ENCODE results near the gene CAMK2B. TPM values are rescaled to one million over a fixed set of nuclear protein-coding genes. Genes with fewer than 3 reads are reported as not detected.

Gene CAMK2B
- total RNA-seq, 4 donors from 2014 or later = 0.89 to 5.1 (median 1.2) TPM

GRCh38 chr7:44325811-44326241 lies 432 bp upstream of the CAMK2B start:
- Histone ChIP-seq H3K4me3 (peak overlapping the region; percentile 47), H3K27me3 (peaks cover 51% of the 10 kb centered on the region), H3K36me3 (no peaks in the 10 kb centered on the region), H3K27ac (no peak overlapping the region), H3K4me1 (peaks cover 10% of the 10 kb centered on the region), H3K9me3 (no peaks in the 10 kb centered on the region)
- no peak for TF ChIP-seq CTCF (IDR thresholded peaks at IDR 0.05)
- TF ChIP-seq EP300 (IDR thresholded peaks at IDR 0.05) = no peak
- no peak for TF ChIP-seq POLR2AphosphoS5 (IDR thresholded peaks at IDR 0.05)
- no peak for TF ChIP-seq POLR2A (IDR thresholded peaks at IDR 0.05)
- no peak for DNase-seq (ENCODE audit: low spot score in 2 of 2)
- WGBS = 7% methylated on average over 13 of the region's 23 CpGs

- H3K9me3 ChIP-seq = no peaks in the 10 kb centered on the region
- TF ChIP-seq POLR2AphosphoS5 (IDR thresholded peaks at IDR 0.05) (no peak), POLR2A (IDR thresholded peaks at IDR 0.05) (no peak), CTCF (IDR thresholded peaks at IDR 0.05) (no peak), EP300 (IDR thresholded peaks at IDR 0.05) (no peak)
- no peak overlapping the region for H3K27ac ChIP-seq
- 39% methylated on average over 18 of the region's 61 CpGs for whole genome bisulfite sequencing
- H3K4me1 ChIP-seq = peaks cover 10% of the 10 kb centered on the region
- DNase-seq (ENCODE audit: low spot score in 2 of 2) = no peak
- no peaks in the 10 kb centered on the region for H3K36me3 ChIP-seq
- H3K4me3 ChIP-seq = peak overlapping the region; percentile 47
- H3K27me3 ChIP-seq = peaks cover 51% of the 10 kb centered on the region
These were observed 753 bp downstream of the CAMK2B start for GRCh38 chr7:44324481-44325200.

GRCh38 chr7:44324204-44324480 lies 1.3 kb downstream of the CAMK2B start:
- Histone ChIP-seq H3K9me3 (no peaks in the 10 kb centered on the region), H3K4me1 (peaks cover 10% of the 10 kb centered on the region), H3K36me3 (no peaks in the 10 kb centered on the region), H3K27ac (no peak overlapping the region), H3K27me3 (peaks cover 51% of the 10 kb centered on the region), H3K4me3 (no peak overlapping the region)
- TF ChIP-seq POLR2A (IDR thresholded peaks at IDR 0.05) = no peak
- no peak for TF ChIP-seq EP300 (IDR thresholded peaks at IDR 0.05)
- no peak for DNase-seq (ENCODE audit: low spot score in 2 of 2)
- WGBS = 41% methylated on average over 9 of the region's 9 CpGs

GRCh38 chr7:44323381-44324203 lies 1.8 kb downstream of the CAMK2B start:
- WGBS = 81% methylated on average over 17 of the region's 17 CpGs
- no peaks in the 10 kb centered on the region for H3K9me3 ChIP-seq
- H3K4me1 ChIP-seq = peaks cover 10% of the 10 kb centered on the region
- no peaks in the 10 kb centered on the region for H3K36me3 ChIP-seq
- TF ChIP-seq CTCF (IDR thresholded peaks at IDR 0.05) = no peak
- TF ChIP-seq POLR2AphosphoS5 (IDR thresholded peaks at IDR 0.05) = no peak
- no peak for TF ChIP-seq EP300 (IDR thresholded peaks at IDR 0.05)
- no peak for TF ChIP-seq POLR2A (IDR thresholded peaks at IDR 0.05)
- H3K27ac ChIP-seq = no peak overlapping the region
- no peak overlapping the region for H3K4me3 ChIP-seq
- no peak for DNase-seq (ENCODE audit: low spot score in 2 of 2)
- peaks cover 51% of the 10 kb centered on the region for H3K27me3 ChIP-seq

- WGBS = 80% methylated on average over 14 of the region's 17 CpGs
These were observed 2.6 kb downstream of the CAMK2B start for GRCh38 chr7:44322631-44323363.

More at GRCh38 chr7:44322631-44323363, 2.6 kb downstream of the CAMK2B start:
- Histone ChIP-seq H3K4me3 (no peak overlapping the region), H3K27me3 (peaks cover 50% of the 10 kb centered on the region), H3K4me1 (peaks cover 10% of the 10 kb centered on the region), H3K36me3 (no peaks in the 10 kb centered on the region), H3K27ac (no peak overlapping the region), H3K9me3 (no peaks in the 10 kb centered on the region)
- TF ChIP-seq EP300 (IDR thresholded peaks at IDR 0.05) = no peak
- TF ChIP-seq POLR2AphosphoS5 (IDR thresholded peaks at IDR 0.05) = no peak
- TF ChIP-seq CTCF (IDR thresholded peaks at IDR 0.05) = no peak
- DNase-seq (ENCODE audit: low spot score in 2 of 2) = no peak

All from suprapubic skin (tissue), 4 donors.